ENCODE data around the gene MGAT1.

The MGAT1 gene

GRCh38 chr5:180797256-180798192 lies 5.1 kb downstream of the MGAT1 start:
- TF ChIP-seq, protein P1, sequence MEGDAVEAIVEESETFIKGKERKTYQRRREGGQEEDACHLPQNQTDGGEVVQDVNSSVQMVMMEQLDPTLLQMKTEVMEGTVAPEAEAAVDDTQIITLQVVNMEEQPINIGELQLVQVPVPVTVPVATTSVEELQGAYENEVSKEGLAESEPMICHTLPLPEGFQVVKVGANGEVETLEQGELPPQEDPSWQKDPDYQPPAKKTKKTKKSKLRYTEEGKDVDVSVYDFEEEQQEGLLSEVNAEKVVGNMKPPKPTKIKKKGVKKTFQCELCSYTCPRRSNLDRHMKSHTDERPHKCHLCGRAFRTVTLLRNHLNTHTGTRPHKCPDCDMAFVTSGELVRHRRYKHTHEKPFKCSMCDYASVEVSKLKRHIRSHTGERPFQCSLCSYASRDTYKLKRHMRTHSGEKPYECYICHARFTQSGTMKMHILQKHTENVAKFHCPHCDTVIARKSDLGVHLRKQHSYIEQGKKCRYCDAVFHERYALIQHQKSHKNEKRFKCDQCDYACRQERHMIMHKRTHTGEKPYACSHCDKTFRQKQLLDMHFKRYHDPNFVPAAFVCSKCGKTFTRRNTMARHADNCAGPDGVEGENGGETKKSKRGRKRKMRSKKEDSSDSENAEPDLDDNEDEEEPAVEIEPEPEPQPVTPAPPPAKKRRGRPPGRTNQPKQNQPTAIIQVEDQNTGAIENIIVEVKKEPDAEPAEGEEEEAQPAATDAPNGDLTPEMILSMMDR (IDR thresholded peaks at IDR 0.05; ENCODE audit: control insufficient read depth, extremely low read depth, insufficient read depth) = no peak
- no peak overlapping the region for H3K4me3 ChIP-seq (ENCODE audit: low read depth, low read length)
- no peak for DNase-seq (ENCODE audit: low read depth)

DNA sequence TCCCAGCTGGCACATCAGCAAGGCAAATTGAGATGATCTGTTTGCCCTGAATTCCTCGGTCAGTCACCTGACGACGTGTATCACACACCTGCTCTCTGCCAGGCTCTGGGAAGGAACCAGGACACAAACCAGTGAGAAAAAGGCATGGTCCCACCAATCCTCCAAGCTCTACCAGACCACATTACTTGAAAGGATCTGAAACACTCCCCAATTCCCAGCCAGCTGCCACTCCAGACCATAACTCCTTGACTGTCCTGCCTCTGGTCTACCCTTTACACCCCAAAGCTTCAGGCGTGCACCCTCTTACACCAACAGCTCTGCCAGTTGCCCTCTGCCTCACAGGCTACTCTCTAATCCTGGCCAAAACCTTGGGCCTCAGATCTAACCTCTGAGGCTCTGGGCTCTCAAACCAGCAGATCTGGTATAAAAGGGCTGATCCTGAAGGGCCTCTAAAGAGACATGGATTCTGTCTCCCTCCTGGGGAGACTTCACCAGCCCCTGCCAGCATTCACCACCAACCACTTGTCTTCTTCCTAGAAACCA lies 6.8 kb downstream of the MGAT1 start:
- no peak for DNase-seq (ENCODE audit: low read depth)

DNA sequence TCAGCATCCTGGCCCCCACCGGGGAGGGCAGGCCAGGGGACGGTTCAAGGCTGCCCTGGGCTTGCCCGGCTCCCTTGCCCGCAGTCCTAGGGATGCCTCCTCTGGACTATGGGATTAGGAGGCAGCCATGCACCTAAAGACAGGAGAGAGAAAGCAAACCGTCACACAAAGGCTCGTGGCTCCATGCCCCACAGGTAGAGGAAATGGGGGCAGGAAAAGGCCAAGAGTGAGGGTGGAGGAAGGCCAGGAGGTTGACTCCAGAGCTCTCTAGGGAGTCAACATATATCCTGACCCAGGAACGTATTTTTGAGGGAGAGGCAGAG lies 9.7 kb downstream of the MGAT1 start:
- H3K4me3 ChIP-seq (ENCODE audit: low read depth, low read length) = no peak overlapping the region
- TF ChIP-seq, protein P1 (IDR thresholded peaks at IDR 0.05; ENCODE audit: control insufficient read depth, extremely low read depth, insufficient read depth) = no peak
- no peak for DNase-seq (ENCODE audit: low read depth)

More for the DNA sequence above, 6.8 kb downstream of the MGAT1 start:
- TF ChIP-seq, protein P1 (IDR thresholded peaks at IDR 0.05; ENCODE audit: control insufficient read depth, extremely low read depth, insufficient read depth) = no peak
- H3K4me3 ChIP-seq (ENCODE audit: low read depth, low read length) = no peak overlapping the region

DNA sequence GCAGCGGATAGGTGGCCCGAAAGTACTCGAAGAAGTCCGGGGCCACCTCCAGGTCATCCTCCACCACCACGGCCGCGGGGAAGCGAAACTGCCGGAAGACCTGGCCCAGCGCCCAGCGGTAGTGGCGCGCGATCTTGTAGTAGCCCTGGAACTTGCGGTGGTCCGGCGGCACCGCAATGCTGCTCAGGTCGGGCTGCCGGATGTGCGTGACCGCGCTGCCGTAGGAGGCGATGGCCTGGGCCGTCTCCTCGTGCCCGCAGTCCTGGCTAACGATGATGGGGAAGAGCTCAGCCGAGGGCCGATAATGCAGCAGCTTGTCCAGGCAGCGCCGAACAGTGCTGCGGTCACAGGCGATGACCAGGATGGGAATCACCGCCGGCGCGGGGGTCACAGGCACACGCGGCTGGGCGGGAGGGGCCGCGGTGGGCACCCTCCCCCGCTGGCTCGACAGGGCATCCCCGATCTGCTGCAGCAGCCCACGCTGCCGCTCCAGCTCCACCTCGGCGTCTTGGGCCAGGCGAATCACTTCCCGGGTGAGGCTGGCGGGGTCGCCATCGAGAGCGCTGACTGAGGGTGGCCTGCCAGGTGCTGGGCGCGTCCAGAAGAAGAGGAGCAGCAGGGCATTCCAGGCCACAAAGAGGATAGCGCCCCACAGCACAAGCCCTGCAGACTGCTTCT lies 10.2 kb downstream of the MGAT1 start:
- TF ChIP-seq, protein P1 (IDR thresholded peaks at IDR 0.05; ENCODE audit: control insufficient read depth, extremely low read depth, insufficient read depth) = no peak
- H3K4me3 ChIP-seq (ENCODE audit: low read depth, low read length) = no peak overlapping the region
- no peak for DNase-seq (ENCODE audit: low read depth)

GRCh38 chr5:180791611-180792213 lies 10.9 kb downstream of the MGAT1 start:
- no peak overlapping the region for H3K4me3 ChIP-seq (ENCODE audit: low read depth, low read length)
- TF ChIP-seq, protein P1 (IDR thresholded peaks at IDR 0.05; ENCODE audit: control insufficient read depth, extremely low read depth, insufficient read depth) = no peak
- DNase-seq (ENCODE audit: low read depth) = no peak

- DNase-seq (ENCODE audit: low read depth) = no peak
- H3K4me3 ChIP-seq (ENCODE audit: low read depth, low read length) = no peak overlapping the region
- TF ChIP-seq, protein P1 (IDR thresholded peaks at IDR 0.05; ENCODE audit: control insufficient read depth, extremely low read depth, insufficient read depth) = no peak
Measured at GRCh38 chr5:180790524-180790923, 12.1 kb downstream of the MGAT1 start.

All from LNCaP clone FGC (cell line).